HG03103 (cell line): ENCODE data around the gene PITX2.
"Not testable (repeated sequence)": the region's sequence is repeated elsewhere in the genome, so short reads cannot be mapped to it uniquely, and the experiment has no call there.

Experiments
- ATAC-seq: cut with Tn5 transposase; IDR thresholded peaks from one replicate; pipeline ENCODE4 v1.9.1; 2021; ENCODE audit warnings: low read depth; ENCODE audit not compliant: unreplicated experiment

Gene PITX2

DNA sequence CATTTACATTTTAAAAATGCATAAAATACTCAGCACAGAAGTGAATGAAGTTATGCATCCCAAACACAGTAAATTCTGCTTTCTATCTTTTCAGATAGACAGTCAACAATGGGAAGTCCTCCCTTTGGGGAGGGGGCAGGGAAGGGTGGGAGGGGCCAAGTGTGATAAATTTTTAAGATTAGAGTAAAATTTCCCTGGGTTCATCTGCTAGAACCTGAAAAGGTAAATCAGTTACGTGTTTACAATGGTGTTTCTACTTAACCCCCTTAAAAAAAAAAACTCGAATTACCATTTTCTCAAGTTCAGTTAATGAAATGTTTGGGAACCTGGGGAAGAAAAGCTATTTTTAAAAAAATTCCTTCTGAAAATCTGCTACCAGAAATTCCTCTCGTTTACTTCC is 9.1 kb downstream of the PITX2 start:
- no peak for ATAC-seq

GRCh38 chr4:110612631-110613269 is 10.1 kb downstream of the PITX2 start:
- no peak for ATAC-seq

- ATAC-seq: no peak
Observed at GRCh38 chr4:110611968-110612447, 10.9 kb downstream of the PITX2 start.

GRCh38 chr4:110610940-110611831 is 11.7 kb downstream of the PITX2 start:
- no peak for ATAC-seq

GRCh38 chr4:110610620-110610939 is 12.3 kb downstream of the PITX2 start:
- ATAC-seq: no peak

DNA sequence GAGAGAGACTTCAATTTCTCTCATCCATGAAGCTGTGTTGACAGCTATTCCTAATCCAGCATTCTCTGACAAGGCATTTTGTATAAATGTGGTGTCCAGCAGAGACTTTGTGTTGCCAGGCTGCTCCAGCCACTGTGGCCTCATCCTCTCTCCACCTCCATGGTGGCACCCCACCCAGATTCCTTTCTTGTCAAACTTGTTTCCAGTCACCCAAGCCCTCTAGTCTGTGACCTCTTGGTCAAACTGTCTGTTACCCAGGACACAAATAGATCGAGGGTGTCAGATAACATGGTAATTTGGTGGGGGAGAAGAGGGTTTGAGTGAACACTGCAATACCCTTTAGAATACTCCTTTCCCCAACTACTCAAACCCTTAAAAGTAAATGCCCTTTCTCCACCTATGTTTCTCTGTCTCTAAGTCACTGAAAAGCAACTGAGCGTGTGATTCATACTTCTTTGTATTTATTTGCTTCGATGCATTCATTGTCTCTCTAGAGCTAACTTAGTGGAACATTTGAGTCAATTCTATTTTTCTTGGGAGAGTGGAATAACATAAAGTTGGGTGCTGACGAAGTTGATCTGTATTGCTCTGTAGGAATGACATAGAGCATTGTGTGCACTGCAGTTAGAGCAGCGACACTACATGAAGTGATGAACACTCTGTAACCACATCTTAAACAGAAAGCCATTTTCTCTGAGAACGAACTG is 13.7 kb downstream of the PITX2 start:
- ATAC-seq: no peak

DNA sequence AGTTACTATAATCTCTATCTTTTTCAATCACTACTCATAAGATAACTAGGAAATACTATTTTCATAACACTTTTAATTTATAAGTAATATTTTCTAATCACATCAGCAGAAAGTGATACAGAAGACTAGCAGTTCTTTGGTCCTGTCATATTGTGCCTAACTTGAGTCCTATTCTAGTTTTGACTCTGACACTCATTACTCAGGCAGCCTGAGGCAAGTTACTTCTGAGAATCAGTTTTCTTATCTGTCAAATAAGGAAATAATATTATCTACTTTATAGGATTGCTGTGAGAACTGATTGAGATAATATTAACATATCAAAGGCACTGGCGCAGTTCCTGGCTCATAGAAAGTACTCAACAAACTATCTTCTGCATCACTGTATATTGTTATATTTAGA is 17.8 kb downstream of the PITX2 start:
- no peak for ATAC-seq

GRCh38 chr4:110602061-110602460 is 20.8 kb downstream of the PITX2 start:
- no peak for ATAC-seq

DNA sequence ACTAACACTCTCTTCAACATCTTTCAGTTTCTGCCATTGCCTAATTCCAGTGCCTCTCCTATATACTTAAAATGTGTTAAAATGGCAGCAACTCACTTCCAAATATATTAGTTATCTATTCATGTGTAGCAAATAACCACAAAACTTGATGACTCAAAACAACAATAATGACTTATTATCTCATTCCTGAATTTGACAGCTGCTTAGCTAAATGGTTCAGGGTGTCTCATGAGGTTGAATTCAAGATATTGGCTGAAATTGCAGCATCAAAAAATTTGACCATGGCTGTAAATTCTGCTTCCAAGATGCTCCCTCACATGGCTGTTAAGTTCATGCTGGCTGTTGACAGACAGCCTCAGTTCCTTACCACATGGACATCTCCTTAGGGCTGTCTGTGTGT is 25.3 kb downstream of the PITX2 start:
- no peak for ATAC-seq

- ATAC-seq: no peak
Observed at GRCh38 chr4:110596431-110596830, 26.4 kb downstream of the PITX2 start.

DNA sequence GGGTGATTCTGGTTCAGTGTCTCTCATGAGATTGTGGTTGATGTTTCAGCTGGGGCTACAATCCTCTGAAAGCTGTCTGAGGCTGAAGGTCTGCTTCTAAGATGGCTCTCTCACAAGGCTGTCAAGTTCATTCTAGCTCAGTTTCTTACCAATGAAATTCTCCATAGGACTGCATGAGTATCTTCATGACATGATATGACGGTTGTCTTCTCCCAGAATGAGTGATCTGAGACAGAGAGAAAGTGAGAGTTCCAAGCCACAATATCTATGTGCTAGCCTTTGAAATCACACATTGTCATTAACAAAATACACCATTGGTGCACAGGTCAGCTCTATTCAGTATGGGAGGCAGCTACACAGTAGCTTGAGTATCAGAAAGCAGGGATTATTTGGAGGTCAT is 27.3 kb downstream of the PITX2 start:
- no peak for ATAC-seq

GRCh38 chr4:110589297-110589696 is 33.6 kb downstream of the PITX2 start:
- no peak for ATAC-seq

- no peak for ATAC-seq
Observed at GRCh38 chr4:110587666-110588285, 35.1 kb downstream of the PITX2 start.

GRCh38 chr4:110586131-110586850 is 36.6 kb downstream of the PITX2 start:
- ATAC-seq: no peak

GRCh38 chr4:110576696-110577095 is 46.2 kb downstream of the PITX2 start:
- ATAC-seq: not testable (repeated sequence)
